Measurements from ENCODE around the gene SORBS2. TPM values are rescaled to one million over a fixed set of nuclear protein-coding genes. Genes with fewer than 3 reads are reported as not detected.

The SORBS2 gene
- total and polyA plus RNA-seq, 2 of the 4 experiments (the other 2 are of a cell fraction), result 0.18 TPM; not detected in 1

DNA sequence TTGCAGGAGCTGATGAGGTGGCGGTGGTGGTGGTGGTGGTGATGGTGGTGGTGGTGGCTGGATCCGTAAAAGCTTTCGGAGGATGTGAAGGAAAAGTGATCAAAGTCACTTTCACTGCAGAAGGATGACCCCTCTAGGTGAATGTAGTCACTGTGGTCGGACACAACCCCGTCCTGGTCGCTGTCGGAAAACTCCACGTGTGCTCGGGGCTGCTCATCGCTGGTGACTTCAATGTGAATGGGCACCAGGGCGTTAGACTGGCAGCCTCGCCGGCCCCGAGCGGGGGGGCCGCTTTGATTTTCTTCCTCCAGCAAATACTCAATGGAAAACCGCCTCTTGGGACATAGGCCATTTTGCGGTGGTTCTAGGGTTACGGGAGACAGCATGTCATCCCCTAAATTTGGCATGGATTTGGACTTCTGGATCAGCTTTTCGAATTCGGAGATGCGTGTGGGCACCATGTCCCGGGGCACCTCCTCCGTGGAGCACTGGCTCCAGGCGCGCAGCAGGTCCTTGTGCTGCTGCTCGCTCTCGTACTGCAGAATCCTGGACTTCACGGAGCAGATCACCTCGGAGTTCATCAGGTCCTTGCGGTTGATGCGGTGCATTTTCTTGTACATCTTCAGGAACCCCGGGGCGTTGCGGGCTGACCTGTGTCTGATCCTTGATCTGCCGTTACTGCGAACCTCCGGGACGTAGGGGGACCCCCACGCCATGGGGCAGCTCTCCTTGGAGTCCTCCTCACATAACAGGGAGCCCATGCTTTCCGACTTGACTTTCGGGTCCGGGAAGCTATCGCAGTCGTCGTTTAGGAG is 188.3 kb downstream of the SORBS2 start:
- Histone ChIP-seq H3K56ac (ENCODE audit: extremely low read depth, insufficient read depth, low read length) (no peak overlapping the region), H2BK120ac (ENCODE audit: low read depth, low read length) (no peak overlapping the region), H3K4me2 (ENCODE audit: low read depth, low read length) (no peak overlapping the region), H3K18ac (ENCODE audit: low read depth, low read length) (no peak overlapping the region), H3K9me1 (ENCODE audit: insufficient read depth, low read length) (no peaks in the 10 kb centered on the region), H3K27ac (ENCODE audit: insufficient read depth, low read length) (no peak overlapping the region), H3K9me3 (ENCODE audit: control insufficient read depth, insufficient read depth, low read length) (no peaks in the 10 kb centered on the region), H3K4ac (ENCODE audit: low read depth, low read length) (no peak overlapping the region), H4K20me1 (ENCODE audit: insufficient read depth, low read length) (no peaks in the 10 kb centered on the region), H3K79me1 (ENCODE audit: low read depth in 1 of 2, low read length in 2 of 2) (no peaks in the 10 kb centered on the region), H3K36me3 (ENCODE audit: control insufficient read depth, insufficient read depth, low read length) (no peaks in the 10 kb centered on the region), H2BK5ac (ENCODE audit: low read depth, low read length, poor library complexity, severe bottlenecking) (no peak overlapping the region), H3K27me3 (ENCODE audit: control insufficient read depth, insufficient read depth, low read length) (peaks cover 17% of the 10 kb centered on the region), H3K4me1 (ENCODE audit: control insufficient read depth, insufficient read depth, low read length) (no peaks in the 10 kb centered on the region), H4K5ac (ENCODE audit: low read depth, low read length) (no peak overlapping the region), H2BK20ac (ENCODE audit: low read depth, low read length) (no peak overlapping the region), H2AK9ac (replicated peaks; ENCODE audit: low read depth, low read length, poor library complexity) (no peak overlapping the region), H3K4me3 (ENCODE audit: insufficient read depth, low read depth, low read length) (no peak overlapping the region), H3K14ac (replicated peaks; ENCODE audit: low read depth, low read length) (no peak overlapping the region), H4K8ac (ENCODE audit: low read depth in 2 of 2, low read length in 2 of 2) (no peak overlapping the region), H2AFZ (replicated peaks; ENCODE audit: low read length, poor library complexity) (no peak overlapping the region), H4K91ac (ENCODE audit: insufficient read depth, low read depth, low read length) (no peak overlapping the region), H3K23ac (ENCODE audit: low read depth, low read length) (no peak overlapping the region), H3K9ac (ENCODE audit: low read depth, low read length) (no peak overlapping the region), H2AK5ac (ENCODE audit: low read depth, low read length) (no peak overlapping the region), H2BK15ac (ENCODE audit: low read depth, low read length) (no peak overlapping the region)
- 91% methylated on average over 30 of the region's 46 CpGs; no CpG with 5 or more reads in 1 of the 2 experiments for WGBS, 2 experiments (ENCODE audit: extremely low coverage in 2 of 2, insufficient read length in 1 of 2)
- no TSS peak for BruUV-seq (replicated peaks)
- dilution Hi-C loops (cut with HindIII; ENCODE audit: low sequenced_read_pairs, unreplicated experiment), result no loop called here
- in situ Hi-C loops (cut with MboI; ENCODE audit: low sequenced_read_pairs), result no loop called here
- ATAC-seq (ENCODE audit: low read depth) (no peak), DNase-seq (no peak)
- CTCF ChIA-PET, result interaction anchor here (0.5 kb wide), 1 partner anchor 660 kb away, joined by 3 read pairs; no protein-coding TSS in a partner anchor
- no peak for TF ChIP-seq MAFK (IDR thresholded peaks at IDR 0.05; ENCODE audit: low read depth, low read length)
- TF ChIP-seq, protein P1, sequence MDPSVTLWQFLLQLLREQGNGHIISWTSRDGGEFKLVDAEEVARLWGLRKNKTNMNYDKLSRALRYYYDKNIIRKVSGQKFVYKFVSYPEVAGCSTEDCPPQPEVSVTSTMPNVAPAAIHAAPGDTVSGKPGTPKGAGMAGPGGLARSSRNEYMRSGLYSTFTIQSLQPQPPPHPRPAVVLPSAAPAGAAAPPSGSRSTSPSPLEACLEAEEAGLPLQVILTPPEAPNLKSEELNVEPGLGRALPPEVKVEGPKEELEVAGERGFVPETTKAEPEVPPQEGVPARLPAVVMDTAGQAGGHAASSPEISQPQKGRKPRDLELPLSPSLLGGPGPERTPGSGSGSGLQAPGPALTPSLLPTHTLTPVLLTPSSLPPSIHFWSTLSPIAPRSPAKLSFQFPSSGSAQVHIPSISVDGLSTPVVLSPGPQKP (IDR thresholded peaks at IDR 0.05; ENCODE audit: borderline replicate concordance, low read depth, low read length), result no peak
- TF ChIP-seq POLR2A (IDR thresholded peaks at IDR 0.05; ENCODE audit: low read depth, low read length), result no peak
- TF ChIP-seq RFX5 (IDR thresholded peaks at IDR 0.05; ENCODE audit: low read depth, low read length), result no peak
- TF ChIP-seq, protein P2, sequence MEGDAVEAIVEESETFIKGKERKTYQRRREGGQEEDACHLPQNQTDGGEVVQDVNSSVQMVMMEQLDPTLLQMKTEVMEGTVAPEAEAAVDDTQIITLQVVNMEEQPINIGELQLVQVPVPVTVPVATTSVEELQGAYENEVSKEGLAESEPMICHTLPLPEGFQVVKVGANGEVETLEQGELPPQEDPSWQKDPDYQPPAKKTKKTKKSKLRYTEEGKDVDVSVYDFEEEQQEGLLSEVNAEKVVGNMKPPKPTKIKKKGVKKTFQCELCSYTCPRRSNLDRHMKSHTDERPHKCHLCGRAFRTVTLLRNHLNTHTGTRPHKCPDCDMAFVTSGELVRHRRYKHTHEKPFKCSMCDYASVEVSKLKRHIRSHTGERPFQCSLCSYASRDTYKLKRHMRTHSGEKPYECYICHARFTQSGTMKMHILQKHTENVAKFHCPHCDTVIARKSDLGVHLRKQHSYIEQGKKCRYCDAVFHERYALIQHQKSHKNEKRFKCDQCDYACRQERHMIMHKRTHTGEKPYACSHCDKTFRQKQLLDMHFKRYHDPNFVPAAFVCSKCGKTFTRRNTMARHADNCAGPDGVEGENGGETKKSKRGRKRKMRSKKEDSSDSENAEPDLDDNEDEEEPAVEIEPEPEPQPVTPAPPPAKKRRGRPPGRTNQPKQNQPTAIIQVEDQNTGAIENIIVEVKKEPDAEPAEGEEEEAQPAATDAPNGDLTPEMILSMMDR (conservative IDR thresholded peaks at IDR 0.05; ENCODE audit: low read depth, low read length), result no peak
- TF ChIP-seq BHLHE40 (IDR thresholded peaks at IDR 0.05; ENCODE audit: low read depth, low read length), result no peak
- TF ChIP-seq, protein P3, sequence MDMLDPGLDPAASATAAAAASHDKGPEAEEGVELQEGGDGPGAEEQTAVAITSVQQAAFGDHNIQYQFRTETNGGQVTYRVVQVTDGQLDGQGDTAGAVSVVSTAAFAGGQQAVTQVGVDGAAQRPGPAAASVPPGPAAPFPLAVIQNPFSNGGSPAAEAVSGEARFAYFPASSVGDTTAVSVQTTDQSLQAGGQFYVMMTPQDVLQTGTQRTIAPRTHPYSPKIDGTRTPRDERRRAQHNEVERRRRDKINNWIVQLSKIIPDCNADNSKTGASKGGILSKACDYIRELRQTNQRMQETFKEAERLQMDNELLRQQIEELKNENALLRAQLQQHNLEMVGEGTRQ (IDR thresholded peaks at IDR 0.05; ENCODE audit: low read depth, low read length), result no peak
- TF ChIP-seq MXI1 (IDR thresholded peaks at IDR 0.05; ENCODE audit: borderline replicate concordance, low read depth, low read length), result no peak
- TF ChIP-seq SMC3 (IDR thresholded peaks at IDR 0.05; ENCODE audit: low read depth, low read length), result no peak
- POLR2A ChIA-PET (ENCODE audit: unreplicated experiment), result no interaction called here
- intact Hi-C loops (cut with micrococcal nuclease), result no loop called here

Data from IMR-90 (cell line).